GM12864 (cell line): ENCODE data around the gene FLCN.
"Not testable (repeated sequence)": the region's sequence is repeated elsewhere in the genome, so short reads cannot be mapped to it uniquely, and the experiment has no call there.

Experiments used
- DNase-seq: peaks from one replicate; pipeline ENCODE4 v3.0.0-alpha.2; 2011; ENCODE audit warnings: low read depth
- H3K4me3 ChIP-seq: 2 replicates; pipeline ENCODE4 v1.5.1; 2011; ENCODE audit warnings: mild to moderate bottlenecking, low read depth, low read length, control low read depth
- CTCF ChIP-seq: IDR thresholded peaks from 2 replicates; pipeline ENCODE4 v1.5.1; 2011; ENCODE audit warnings: low read depth, mild to moderate bottlenecking, moderate library complexity, low read length, control low read depth, inconsistent platforms; ENCODE audit errors: missing control alignments

The FLCN gene

GRCh38 chr17:17203173-17203730, 33.7 kb downstream of the FLCN start:
- DNase-seq = no peak
- no peak overlapping the region for H3K4me3 ChIP-seq
- no peak for TF ChIP-seq CTCF

DNA sequence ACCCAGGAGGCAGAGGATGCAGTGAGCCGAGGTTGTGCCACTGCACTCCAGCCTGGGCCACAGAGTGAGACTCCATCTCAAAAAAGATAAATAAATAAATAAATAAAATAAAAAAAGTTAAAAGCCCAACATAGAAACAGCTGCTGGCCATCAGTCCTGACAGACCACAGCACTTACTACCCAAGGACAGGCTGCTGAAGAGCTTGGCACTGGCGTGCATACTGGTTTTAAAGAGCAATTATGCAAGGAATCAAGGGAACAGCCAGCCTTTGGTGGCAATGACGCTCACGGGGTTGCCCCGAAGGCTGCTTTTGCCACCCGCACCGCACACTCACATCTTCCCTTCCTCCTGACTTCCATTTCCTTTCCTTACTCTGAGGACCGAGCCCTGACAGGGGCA, 35.1 kb downstream of the FLCN start:
- no peak for TF ChIP-seq CTCF
- no peak overlapping the region for H3K4me3 ChIP-seq
- no peak for DNase-seq

DNA sequence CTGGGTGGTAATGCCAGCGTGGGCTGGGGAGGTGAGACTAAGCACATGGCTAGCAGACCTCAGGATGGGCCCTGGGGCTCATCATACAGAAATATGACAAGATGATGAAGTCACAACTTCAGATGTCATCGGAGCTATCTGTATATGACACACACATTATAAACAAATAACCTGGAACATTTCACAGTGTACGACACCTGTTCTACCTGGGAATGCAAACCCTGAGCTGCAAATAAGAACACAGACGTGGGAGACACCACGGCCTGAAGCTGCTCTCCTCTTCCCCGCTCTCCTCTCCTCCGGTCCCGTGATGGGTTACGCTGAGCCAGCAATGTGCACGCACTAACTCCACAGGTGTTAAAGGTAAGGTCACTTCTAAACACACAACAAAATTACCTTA, 35.7 kb downstream of the FLCN start:
- no peak overlapping the region for H3K4me3 ChIP-seq
- no peak for DNase-seq
- no peak for TF ChIP-seq CTCF

DNA sequence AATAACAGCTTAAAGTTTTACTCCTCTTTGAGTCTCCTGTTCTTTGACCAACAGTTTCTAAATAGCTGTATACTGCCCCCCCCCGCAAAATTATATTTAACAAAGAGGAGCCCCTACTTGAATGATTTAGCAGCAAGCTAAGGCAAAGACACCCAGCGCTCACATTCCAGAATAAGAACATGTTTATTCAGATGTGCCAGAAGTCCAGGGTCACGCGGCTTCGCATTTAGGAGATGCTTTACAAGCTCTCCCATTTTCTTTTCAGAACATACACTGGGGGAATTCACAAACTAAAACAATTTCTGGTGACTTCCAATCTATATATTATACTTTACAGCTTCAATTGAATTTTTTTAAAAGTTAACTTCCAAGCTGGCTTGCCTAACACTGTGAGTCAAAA, 36.1 kb downstream of the FLCN start:
- no peak overlapping the region for H3K4me3 ChIP-seq
- no peak for TF ChIP-seq CTCF
- no peak for DNase-seq

DNA sequence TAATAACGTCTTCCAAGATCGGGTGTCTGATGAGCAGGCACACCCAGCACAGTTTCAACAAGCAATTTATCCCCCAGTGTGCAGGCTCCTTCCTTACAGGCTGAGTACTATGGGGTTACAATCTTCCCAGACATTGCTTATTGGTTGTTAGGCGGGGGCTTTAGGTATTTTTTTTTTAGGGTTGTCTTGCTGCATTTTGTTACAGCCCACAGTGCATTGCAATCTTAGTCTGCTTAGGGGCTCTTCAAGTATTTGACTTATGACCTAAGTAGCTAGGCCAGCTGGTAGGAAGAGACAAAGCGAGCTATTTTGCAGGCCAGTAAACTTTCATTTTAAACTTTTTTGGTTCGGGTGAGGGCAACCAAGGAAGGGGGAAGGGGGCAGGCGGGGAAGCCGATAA, 36.7 kb downstream of the FLCN start:
- TF ChIP-seq CTCF = no peak
- no peak overlapping the region for H3K4me3 ChIP-seq
- DNase-seq = no peak

DNA sequence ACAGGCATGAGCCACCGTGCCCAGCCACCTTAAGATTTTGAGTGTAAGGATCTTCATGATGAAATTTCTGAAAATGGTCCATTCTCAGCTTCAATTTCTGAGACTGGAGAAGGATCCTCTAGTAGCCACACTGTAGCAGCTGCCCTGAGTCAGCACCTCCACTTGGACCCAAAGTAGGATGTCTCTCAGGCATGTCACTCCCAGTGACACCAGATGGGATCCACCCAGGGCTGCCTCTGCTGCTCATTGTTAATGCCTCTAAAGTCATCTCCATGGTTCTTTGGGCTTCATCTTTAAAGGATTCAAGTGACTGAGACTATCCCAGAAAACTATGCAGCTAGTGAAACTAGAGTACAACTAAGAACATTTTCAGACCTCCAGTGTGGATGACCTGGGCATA, 38.7 kb downstream of the FLCN start:
- DNase-seq = no peak
- TF ChIP-seq CTCF = no peak
- H3K4me3 ChIP-seq = no peak overlapping the region

- no peak overlapping the region for H3K4me3 ChIP-seq
- no peak for TF ChIP-seq CTCF
- DNase-seq = no peak
Measured at GRCh38 chr17:17196776-17197175, 40.2 kb downstream of the FLCN start.

DNA sequence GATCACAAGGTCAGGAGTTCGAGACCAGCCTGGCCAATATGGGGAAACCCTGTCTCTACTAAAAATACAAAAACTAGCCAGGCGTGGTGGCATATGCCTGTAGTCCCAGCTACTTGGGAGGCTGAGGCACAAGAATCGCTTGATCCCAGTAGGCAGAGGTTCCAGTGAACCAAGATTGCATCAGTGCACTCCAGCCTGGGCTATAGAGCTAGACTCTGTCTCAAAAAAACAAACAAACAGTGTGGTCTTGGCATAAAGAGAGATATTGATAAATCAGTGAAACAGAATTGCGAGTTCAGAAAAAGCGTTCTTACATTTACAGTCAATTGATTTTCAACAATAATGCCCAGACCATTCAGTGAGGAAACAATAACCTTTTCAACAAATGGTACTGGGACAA, 41.5 kb downstream of the FLCN start:
- not testable (repeated sequence) for DNase-seq, H3K4me3 ChIP-seq
